Pancreas (tissue), 10 donors: ENCODE measurements around the gene ZNF670. TPM values are rescaled to one million over a fixed set of nuclear protein-coding genes. Genes with fewer than 3 reads are reported as not detected.

ENCODE experiments used
- ATAC-seq, 4 donors: fragments of 200-7000 bp; cut with Tn5 transposase; one replicate each; pipeline versions ENCODE4 v1.8.0 to v1.9.1; 2020; ENCODE audit warnings: mild to moderate bottlenecking in 4 of 4, moderate library complexity in 4 of 4
- DNase-seq, 6 donors: peaks; one replicate each; pipeline ENCODE4 v3.0.0-alpha.2; 2020
- FAIRE-seq: peaks from 2 replicates; lab custom pipeline; 2012; peaks lifted over from hg19 to GRCh38; lab: Jason Lieb, UNC
- H3K27ac ChIP-seq, 4 donors: fragments of 200-600 bp; sonication (generic); 1 replicate in 3 of 4; 2 replicates in 1 of 4; pipeline versions ENCODE4 v1.5.0 to v1.8.0; 2020
- H3K27me3 ChIP-seq, 4 donors: fragments of 200-600 bp; one replicate each; pipeline ENCODE4 v1.8.0; 2021
- H3K36me3 ChIP-seq, 3 donors: fragments of 200-600 bp; sonication (generic) in 1 of 3; one replicate each; pipeline versions ENCODE4 v1.5.0 to v1.8.0; 2020 to 2021
- H3K4me1 ChIP-seq, 3 donors: fragments of 200-600 bp; one replicate each; pipeline ENCODE4 v1.8.0; 2021
- H3K4me3 ChIP-seq, 4 donors: fragments of 200-600 bp; sonication (generic) in 2 of 4; one replicate each; pipeline versions ENCODE4 v1.5.0 to v1.8.0; 2020 to 2021
- H3K9me3 ChIP-seq, 4 donors: fragments of 200-600 bp; one replicate each; pipeline ENCODE4 v1.8.0; 2021
- CTCF ChIP-seq, 4 donors: fragments of 200-600 bp; sonication (generic) in 3 of 4; IDR thresholded peaks; one replicate each; pipeline versions ENCODE4 v1.5.0 to v1.8.0; 2021; ENCODE audit warnings: antibody characterized with exemption in 4 of 4
- WGBS, 2 donors: extraction: QIAGEN DNeasy Blood & Tissue Kit; methylation state at CpG; one replicate each; pipeline ENCODE4 v1.1.7; 2013; 5-methylcytosine and 5-hydroxymethylcytosine counted together
- intact Hi-C, 3 donors: fragments of 100-400 bp; cut with DNase I; formaldehyde crosslinking; loops; one replicate each; pipeline versions ENCODE4 v1.11.1 to v1.14.2; 2022
- polyA plus RNA-seq, 2 donors: library from polyadenylated mRNA; stranded (reverse); fragments of 200-250 nt; gene quantifications; one replicate each; pipeline ENCODE4 v1.2.3, GENCODE V29; 2013
- total RNA-seq, 6 donors: library from RNA; stranded (reverse); fragmentation: NEBNext Ultra II Directional in 4 of 6; extraction: Animal tissue kit (Norgen Biotek cat#: 25700) in 4 of 6; gene quantifications; one replicate each; pipeline versions ENCODE4 v1.2.1 to v1.2.4, GENCODE V29; 2021 to 2023
- donor health status: healthy with polysubstance abuse.
- donor health status: DM: no; HTN: no; CAD: no; lungs with moderate emphysema.
- donor health status: DM: no; HTN: no; CAD: no.
- donor health status: control.
- donor health status: control.
- donor health status: Bipolar disorder and iron deficiency.
- donor health status: DM: yes; HTN: yes; CAD: no.
- donor health status: DM: no; HTN: no; CAD: no.
- donor health status: DM: no; HTN: no; CAD: no.
- donor health status: DM: yes; HTN: yes; CAD: no.

ZNF670 gene
- total and polyA plus RNA-seq, 8 donors = 0.74 to 2.3 (median 1.2) TPM

- H3K4me3 ChIP-seq = no peak overlapping the region
- WGBS, 2 donors = 45 to 68% methylated on average over 17 of the region's 17 CpGs
- H3K27ac ChIP-seq = no peak overlapping the region
- no peaks in the 10 kb centered on the region for H3K27me3 ChIP-seq
- intact Hi-C loops = no loop called here
- no peaks in the 10 kb centered on the region for H3K4me1 ChIP-seq
- FAIRE-seq (no peak), ATAC-seq (no peak), DNase-seq (peak in 1 of 6 donors; percentile 59)
- H3K9me3 ChIP-seq = no peaks in the 10 kb centered on the region
- no peak for TF ChIP-seq CTCF (IDR thresholded peaks at IDR 0.05)
- no peaks in the 10 kb centered on the region for H3K36me3 ChIP-seq
Observed at GRCh38 chr1:247089616-247090375, 11.2 kb upstream of the ZNF670 start.

- Histone ChIP-seq H3K9me3 (no peaks in the 10 kb centered on the region), H3K36me3 (no peaks in the 10 kb centered on the region), H3K4me1 (no peaks in the 10 kb centered on the region), H3K27ac (no peak overlapping the region), H3K27me3 (no peaks in the 10 kb centered on the region), H3K4me3 (no peak overlapping the region)
- DNase-seq = no peak
- 66 to 70% methylated on average over 4 of the region's 4 CpGs for WGBS, 2 donors
- no peak for TF ChIP-seq CTCF (IDR thresholded peaks at IDR 0.05)
- intact Hi-C loops = no loop called here
- FAIRE-seq = no peak
- ATAC-seq = no peak
Observed at GRCh38 chr1:247088967-247089366, 10.4 kb upstream of the ZNF670 start.

- TF ChIP-seq CTCF (IDR thresholded peaks at IDR 0.05) = no peak
- ATAC-seq (no peak), DNase-seq (peak in 1 of 6 donors; percentile 54), FAIRE-seq (no peak)
- Histone ChIP-seq H3K4me3 (no peak overlapping the region), H3K27me3 (no peaks in the 10 kb centered on the region), H3K4me1 (no peaks in the 10 kb centered on the region), H3K27ac (no peak overlapping the region), H3K36me3 (no peaks in the 10 kb centered on the region), H3K9me3 (no peaks in the 10 kb centered on the region)
- intact Hi-C loops = no loop called here
- WGBS, 2 donors = 38 to 42% methylated on average over 1 of the region's 1 CpG
Observed at GRCh38 chr1:247087256-247087655, 8.6 kb upstream of the ZNF670 start.

GRCh38 chr1:247085310-247085709 lies 6.7 kb upstream of the ZNF670 start:
- Histone ChIP-seq H3K9me3 (no peaks in the 10 kb centered on the region), H3K27me3 (no peaks in the 10 kb centered on the region), H3K27ac (no peak overlapping the region), H3K4me3 (no peak overlapping the region), H3K36me3 (no peaks in the 10 kb centered on the region), H3K4me1 (no peaks in the 10 kb centered on the region)
- FAIRE-seq = no peak
- 79 to 98% methylated on average over 6 to 8 of the region's 8 CpGs for WGBS, 2 donors
- intact Hi-C loops = no loop called here
- no peak for ATAC-seq
- DNase-seq = no peak
- no peak for TF ChIP-seq CTCF (IDR thresholded peaks at IDR 0.05)

- FAIRE-seq = no peak
- no peaks in the 10 kb centered on the region for H3K36me3 ChIP-seq
- H3K4me3 ChIP-seq = no peak overlapping the region
- H3K27ac ChIP-seq = no peak overlapping the region
- DNase-seq = no peak
- WGBS, 2 donors = 79 to 82% methylated on average over 8 of the region's 8 CpGs
- no peaks in the 10 kb centered on the region for H3K9me3 ChIP-seq
- ATAC-seq = no peak
- no peak for TF ChIP-seq CTCF (IDR thresholded peaks at IDR 0.05)
- intact Hi-C loops = no loop called here
- H3K27me3 ChIP-seq = no peaks in the 10 kb centered on the region
- H3K4me1 ChIP-seq = no peaks in the 10 kb centered on the region
Observed at GRCh38 chr1:247084771-247085170, 6.2 kb upstream of the ZNF670 start.
